Measurements from ENCODE around the gene CACNB1. TPM values are rescaled to one million over a fixed set of nuclear protein-coding genes. Genes with fewer than 3 reads are reported as not detected.

Gene CACNB1
- total and polyA plus RNA-seq, 2 of the 13 experiments (the other 11 are each of a cell fraction or from before 2014, with no cell fraction given), result 0.75 to 1.5 TPM

GRCh38 chr17:39197380-39198185 lies at the start of gene CACNB1 (continued):
- TF ChIP-seq ZFX (CRISPR knock-in tag; IDR thresholded peaks at IDR 0.05; ENCODE audit: low read depth) (peak; percentile 62; the same call in 1 of the 2 replicates), NCOA5 (CRISPR knock-in tag; IDR thresholded peaks at IDR 0.05) (no peak), ATF1 (CRISPR knock-in tag; IDR thresholded peaks at IDR 0.05) (no peak), CBX2 (IDR thresholded peaks at IDR 0.05; ENCODE audit: low read depth, low read length) (no peak), CBX2 (CRISPR knock-in tag; IDR thresholded peaks at IDR 0.05; ENCODE audit: low read depth) (no peak), MEF2D (CRISPR knock-in tag; IDR thresholded peaks at IDR 0.05) (no peak), KDM3A (CRISPR knock-in tag; IDR thresholded peaks at IDR 0.05; ENCODE audit: low read depth) (0 out of 2 replicates have a peak, but pooled peaks have one; percentile 46), ETV5 (CRISPR knock-in tag; IDR thresholded peaks at IDR 0.05; ENCODE audit: borderline replicate concordance) (0 out of 2 replicates have a peak, but pooled peaks have one; percentile 12), ZNF678 (CRISPR knock-in tag; IDR thresholded peaks at IDR 0.05) (no peak), ZFYVE20 (CRISPR knock-in tag; IDR thresholded peaks at IDR 0.05; ENCODE audit: borderline replicate concordance, low read depth) (no peak), ZNF180 (CRISPR knock-in tag; IDR thresholded peaks at IDR 0.05; ENCODE audit: borderline replicate concordance, low read depth) (no peak), ZNF3 (CRISPR knock-in tag; IDR thresholded peaks at IDR 0.05) (no peak), ZNF577 (CRISPR knock-in tag; IDR thresholded peaks at IDR 0.05; ENCODE audit: borderline replicate concordance, low read depth) (no peak), HMG20B (CRISPR knock-in tag; conservative IDR thresholded peaks at IDR 0.05) (0 out of 2 replicates have a peak, but pooled peaks have one; percentile 24), KDM5B (CRISPR knock-in tag; IDR thresholded peaks at IDR 0.05; ENCODE audit: borderline replicate concordance) (peak; percentile 39; the same call in 1 of the 2 replicates), ZNF367 (CRISPR knock-in tag; IDR thresholded peaks at IDR 0.05; ENCODE audit: borderline replicate concordance) (no peak), ZBTB14 (CRISPR knock-in tag; IDR thresholded peaks at IDR 0.05) (no peak), EED (CRISPR knock-in tag; IDR thresholded peaks at IDR 0.05) (no peak), SP4 (CRISPR knock-in tag; IDR thresholded peaks at IDR 0.05) (peak; percentile 73), ZNF740 (CRISPR knock-in tag; IDR thresholded peaks at IDR 0.05) (peak; percentile 70), ZNF616 (CRISPR knock-in tag; IDR thresholded peaks at IDR 0.05; ENCODE audit: low read depth) (no peak), THAP7 (CRISPR knock-in tag; IDR thresholded peaks at IDR 0.05) (no peak), ZNF44 (CRISPR knock-in tag; IDR thresholded peaks at IDR 0.05) (no peak), ZBTB20 (CRISPR knock-in tag; IDR thresholded peaks at IDR 0.05; ENCODE audit: borderline replicate concordance, low read depth) (0 out of 2 replicates have a peak, but pooled peaks have one; percentile 13), NCOR1 (IDR thresholded peaks at IDR 0.05; ENCODE audit: borderline replicate concordance, low read length) (no peak), KAT2B (IDR thresholded peaks at IDR 0.05; ENCODE audit: borderline replicate concordance, low read depth, low read length) (no peak)
